Peyer's patch (tissue), 4 donors: Measurements from ENCODE around the gene TMCC1. TPM values are rescaled to one million over a fixed set of nuclear protein-coding genes. Genes with fewer than 3 reads are reported as not detected.

Source experiments
- DNase-seq, 3 donors: peaks; one replicate each; pipeline ENCODE4 v3.0.0-alpha.2; 2017 to 2019
- H3K27ac ChIP-seq, 4 donors: fragments of 200-600 bp; sonication (generic); one replicate each; pipeline ENCODE4 v1.5.1; 2016 to 2019
- H3K27me3 ChIP-seq, 2 donors: fragments of 200-600 bp; sonication (generic); one replicate each; pipeline ENCODE4 v1.5.1; 2019
- H3K36me3 ChIP-seq, 3 donors: fragments of 200-600 bp; sonication (generic); one replicate each; pipeline ENCODE4 v1.5.1; 2016 to 2019
- H3K4me1 ChIP-seq, 4 donors: fragments of 200-600 bp; sonication (generic); one replicate each; pipeline ENCODE4 v1.5.1; 2016 to 2019
- H3K4me3 ChIP-seq, 4 donors: fragments of 200-600 bp; sonication (generic); 1 replicate in 3 of 4; 2 replicates in 1 of 4; pipeline ENCODE4 v1.5.1; 2016 to 2019; ENCODE audit warnings: mild to moderate bottlenecking in 1 of 4
- H3K9me3 ChIP-seq, 4 donors: fragments of 200-600 bp; sonication (generic); one replicate each; pipeline ENCODE4 v1.5.1; 2016 to 2019; ENCODE audit warnings: mild to moderate bottlenecking in 1 of 4
- CTCF ChIP-seq, 6 experiments: fragments of 450-650 bp in 4 of 6; fragments of 200-600 bp in 2 of 6; sonication (generic) in 1 of 6; IDR thresholded peaks; one replicate each; pipeline ENCODE4 v1.5.1; 2017 to 2019; ENCODE audit warnings: antibody characterized with exemption in 6 of 6, mild to moderate bottlenecking in 3 of 6, moderate library complexity in 1 of 6
- POLR2A ChIP-seq, 2 donors: fragments of 450-650 bp; IDR thresholded peaks; one replicate each; pipeline ENCODE4 v1.5.1; 2017; ENCODE audit warnings: antibody characterized with exemption in 2 of 2, mild to moderate bottlenecking in 2 of 2, moderate library complexity in 2 of 2
- total RNA-seq, 4 donors: library from RNA; depleted of rRNA; stranded (reverse); fragments of >200 nt; gene quantifications; one replicate each; pipeline ENCODE4 v1.1.0, GENCODE V29; 2016

The TMCC1 gene
- total RNA-seq, 4 donors from 2014 or later, result 12.9 to 33.1 (median 23.7) TPM

GRCh38 chr3:129937717-129938116, 44.2 kb upstream of the TMCC1 start:
- no peaks in the 10 kb centered on the region for H3K36me3 ChIP-seq
- TF ChIP-seq CTCF (IDR thresholded peaks at IDR 0.05) (no peak), POLR2A (IDR thresholded peaks at IDR 0.05) (no peak)
- no peak overlapping the region for H3K27ac ChIP-seq
- DNase-seq, result peak in 1 of 3 donors; percentile 30
- no peak overlapping the region for H3K4me3 ChIP-seq
- H3K27me3 ChIP-seq, result no peaks in the 10 kb centered on the region
- H3K4me1 ChIP-seq, result peaks cover 0 to 4% (median 0%) of the 10 kb centered on the region in 4 donors
- H3K9me3 ChIP-seq, result no peaks in the 10 kb centered on the region

- Histone ChIP-seq H3K36me3 (no peaks in the 10 kb centered on the region), H3K27ac (peak overlapping the region in 3 of 4 donors; percentile 17 to 67 (median 63)), H3K4me3 (peak overlapping the region; percentile 18 to 55 (median 30)), H3K27me3 (no peaks in the 10 kb centered on the region), H3K4me1 (peaks cover 0 to 4% (median 0%) of the 10 kb centered on the region in 4 donors), H3K9me3 (no peaks in the 10 kb centered on the region)
- peak; percentile 26 to 74 (median 41) for DNase-seq
- TF ChIP-seq CTCF (IDR thresholded peaks at IDR 0.05) (no peak), POLR2A (IDR thresholded peaks at IDR 0.05) (no peak)
Observed at GRCh38 chr3:129936757-129937156, 43.2 kb upstream of the TMCC1 start.

GRCh38 chr3:129934234-129935123, 41.0 kb upstream of the TMCC1 start:
- Histone ChIP-seq H3K27me3 (no peaks in the 10 kb centered on the region), H3K36me3 (no peaks in the 10 kb centered on the region), H3K4me3 (peak overlapping the region in 2 of 4 donors; percentile 3 to 31), H3K27ac (no peak overlapping the region), H3K4me1 (peaks cover 0 to 4% (median 0%) of the 10 kb centered on the region in 4 donors), H3K9me3 (no peaks in the 10 kb centered on the region)
- TF ChIP-seq CTCF (IDR thresholded peaks at IDR 0.05) (peak; percentile 65 to 86 (median 82)), POLR2A (IDR thresholded peaks at IDR 0.05) (no peak)
- peak in 1 of 3 donors; percentile 60 for DNase-seq

- Histone ChIP-seq H3K36me3 (no peaks in the 10 kb centered on the region), H3K4me1 (peaks cover 0 to 4% (median 0%) of the 10 kb centered on the region in 4 donors), H3K27me3 (no peaks in the 10 kb centered on the region), H3K4me3 (no peak overlapping the region), H3K9me3 (peaks cover 0 to 5% (median 0%) of the 10 kb centered on the region in 4 donors), H3K27ac (no peak overlapping the region)
- no peak for TF ChIP-seq CTCF (IDR thresholded peaks at IDR 0.05)
- no peak for TF ChIP-seq POLR2A (IDR thresholded peaks at IDR 0.05)
- DNase-seq, result peak in 1 of 3 donors; percentile 28
Observed at GRCh38 chr3:129933471-129933870, 40.0 kb upstream of the TMCC1 start.

GRCh38 chr3:129929383-129929782, 35.9 kb upstream of the TMCC1 start:
- Histone ChIP-seq H3K9me3 (peaks cover 0 to 5% (median 0%) of the 10 kb centered on the region in 4 donors), H3K4me1 (peaks cover 0 to 2% (median 0%) of the 10 kb centered on the region in 4 donors), H3K36me3 (no peaks in the 10 kb centered on the region), H3K27ac (no peak overlapping the region), H3K4me3 (no peak overlapping the region), H3K27me3 (no peaks in the 10 kb centered on the region)
- DNase-seq, result no peak
- no peak for TF ChIP-seq POLR2A (IDR thresholded peaks at IDR 0.05)
- TF ChIP-seq CTCF (IDR thresholded peaks at IDR 0.05), result no peak
